ENCODE measurements around the gene PTMS. TPM values are rescaled to one million over a fixed set of nuclear protein-coding genes. Genes with fewer than 3 reads are reported as not detected.

Gene PTMS
- total and polyA plus RNA-seq, 2 experiments from 2014 or later, result 180 to 315 TPM

GRCh38 chr12:6786416-6787094, 20.4 kb downstream of the PTMS start:
- no peak overlapping the region for H3K27ac ChIP-seq

GRCh38 chr12:6787309-6787708, 21.1 kb downstream of the PTMS start:
- H3K27ac ChIP-seq, result no peak overlapping the region
- H3K36me3 ChIP-seq (replicated peaks; ENCODE audit: insufficient read depth, low read depth), result no peaks in the 10 kb centered on the region
- no peaks in the 10 kb centered on the region for H3K27me3 ChIP-seq
- H3K9me3 ChIP-seq (ENCODE audit: low read depth), result no peaks in the 10 kb centered on the region
- no peaks in the 10 kb centered on the region for H4K20me1 ChIP-seq (ENCODE audit: insufficient read depth, poor library complexity, severe bottlenecking)
- H3K79me2 ChIP-seq, result no peaks in the 10 kb centered on the region
- WGBS (ENCODE audit: low lambda C conversion rate, missing lambda C conversion rate), result 95% methylated on average over 5 of the region's 5 CpGs
- H2AFZ ChIP-seq, result no peak overlapping the region
- no peak for TF ChIP-seq EZH2phosphoT487 (IDR thresholded peaks at IDR 0.05; ENCODE audit: low read depth, severe bottlenecking, unreplicated experiment)
- TF ChIP-seq EZH2 (IDR thresholded peaks at IDR 0.05; ENCODE audit: borderline replicate concordance), result no peak
- TF ChIP-seq CTCF (IDR thresholded peaks at IDR 0.05; ENCODE audit: poor library complexity), result no peak
- H3K4me2 ChIP-seq, result no peak overlapping the region
- peaks cover 2% of the 10 kb centered on the region for H3K4me1 ChIP-seq (ENCODE audit: insufficient read depth)
- H3K9me2 ChIP-seq (replicated peaks; ENCODE audit: insufficient read depth), result no peaks in the 10 kb centered on the region
- DNase-seq (ENCODE audit: low spot score), result no peak
- no peak overlapping the region for H3K4me3 ChIP-seq

More at GRCh38 chr12:6786416-6787094, 20.4 kb downstream of the PTMS start:
- Histone ChIP-seq H2AFZ (no peak overlapping the region), H3K36me3 (replicated peaks; ENCODE audit: insufficient read depth, low read depth) (no peaks in the 10 kb centered on the region), H3K4me2 (no peak overlapping the region), H3K4me1 (ENCODE audit: insufficient read depth) (no peaks in the 10 kb centered on the region), H4K20me1 (ENCODE audit: insufficient read depth, poor library complexity, severe bottlenecking) (no peaks in the 10 kb centered on the region), H3K9me2 (replicated peaks; ENCODE audit: insufficient read depth) (no peaks in the 10 kb centered on the region), H3K27me3 (no peaks in the 10 kb centered on the region), H3K4me3 (no peak overlapping the region), H3K9me3 (ENCODE audit: low read depth) (no peaks in the 10 kb centered on the region), H3K79me2 (no peaks in the 10 kb centered on the region)
- 62% methylated on average over 9 of the region's 9 CpGs for WGBS (ENCODE audit: low lambda C conversion rate, missing lambda C conversion rate)
- DNase-seq (ENCODE audit: low spot score), result no peak
- TF ChIP-seq EZH2 (IDR thresholded peaks at IDR 0.05; ENCODE audit: borderline replicate concordance) (no peak), CTCF (IDR thresholded peaks at IDR 0.05; ENCODE audit: poor library complexity) (no peak), EZH2phosphoT487 (IDR thresholded peaks at IDR 0.05; ENCODE audit: low read depth, severe bottlenecking, unreplicated experiment) (no peak)

- H3K9me3 ChIP-seq (ENCODE audit: low read depth), result no peaks in the 10 kb centered on the region
- no peaks in the 10 kb centered on the region for H3K79me2 ChIP-seq
- H2AFZ ChIP-seq, result no peak within 1 kb of the TSS
- H3K27me3 ChIP-seq, result no peaks in the 10 kb centered on the region
- no peak within 1 kb of the TSS for H3K4me2 ChIP-seq
- H3K4me1 ChIP-seq (ENCODE audit: insufficient read depth), result peaks cover 8% of the 10 kb centered on the region
- TF ChIP-seq CTCF (IDR thresholded peaks at IDR 0.05; ENCODE audit: poor library complexity) (no peak), EZH2phosphoT487 (IDR thresholded peaks at IDR 0.05; ENCODE audit: low read depth, severe bottlenecking, unreplicated experiment) (no peak), EZH2 (IDR thresholded peaks at IDR 0.05; ENCODE audit: borderline replicate concordance) (no peak)
- 72% methylated on average over 18 of the region's 18 CpGs for WGBS (ENCODE audit: low lambda C conversion rate, missing lambda C conversion rate)
- no peak within 1 kb of the TSS for H3K4me3 ChIP-seq
- no peak within 1 kb of the TSS for H3K27ac ChIP-seq
- H3K9me2 ChIP-seq (replicated peaks; ENCODE audit: insufficient read depth), result no peaks in the 10 kb centered on the region
- DNase-seq (ENCODE audit: low spot score), result no peak
- no peaks in the 10 kb centered on the region for H4K20me1 ChIP-seq (ENCODE audit: insufficient read depth, poor library complexity, severe bottlenecking)
- no peaks in the 10 kb centered on the region for H3K36me3 ChIP-seq (replicated peaks; ENCODE audit: insufficient read depth, low read depth)
Observed at GRCh38 chr12:6788972-6789924, 23.1 kb downstream of the PTMS start, which contains the start of gene CD4. Gene CD4, plus strand, starts transcription at chr12:6789528. Its CDS starts 10,611 bp downstream, at chr12:6800139.
